WTC11 (cell line): ENCODE results near the gene PIEZO1. TPM values are rescaled to one million over a fixed set of nuclear protein-coding genes. Genes with fewer than 3 reads are reported as not detected.

Source experiments
- ATAC-seq: fragments of 200-7000 bp; cut with Tn5 transposase; 2 replicates; pipeline ENCODE4 v1.10.0; 2021; ENCODE audit warnings: mild to moderate bottlenecking, moderate library complexity
- CTCF ChIA-PET: fragments of 300-600 bp; sonication (Branson Sonifier 250); formaldehyde crosslinking; loops from one replicate; lab custom pipeline; 2021; ENCODE audit warnings: antibody characterized with exemption; lab: Charles Lee
- POLR2A ChIA-PET: fragments of 350-600 bp; sonication (Branson Sonifier 250); formaldehyde crosslinking; loops from one replicate; lab custom pipeline; 2021; ENCODE audit warnings: antibody characterized with exemption; lab: Charles Lee
- DNase-seq: peaks from one replicate; pipeline ENCODE4 v3.0.0; 2021; ENCODE audit warnings: low spot score
- H3K27ac Mint-ChIP-seq: 2 replicates; pipeline ENCODE4 v1.8.0; 2021; ENCODE audit warnings: mixed read lengths
- H3K27me3 Mint-ChIP-seq: 2 replicates; pipeline ENCODE4 v1.8.0; 2021; ENCODE audit warnings: low read depth, mild to moderate bottlenecking, moderate library complexity, mixed read lengths
- H3K36me3 Mint-ChIP-seq: 2 replicates; pipeline ENCODE4 v1.8.0; 2021; ENCODE audit warnings: mixed read lengths
- H3K4me1 Mint-ChIP-seq: 2 replicates; pipeline ENCODE4 v1.8.0; 2022; ENCODE audit warnings: mixed read lengths
- H3K4me3 Mint-ChIP-seq: 2 replicates; pipeline ENCODE4 v1.8.0; 2021; ENCODE audit warnings: mild to moderate bottlenecking, moderate library complexity, mixed read lengths
- H3K9me3 Mint-ChIP-seq: 2 replicates; pipeline ENCODE4 v1.8.0; 2021; ENCODE audit warnings: mixed read lengths
- ATF1 ChIP-seq: sonication (generic); formaldehyde crosslinking; IDR thresholded peaks from 2 replicates; pipeline ENCODE4 v1.8.1; 2023; ENCODE audit warnings: mild to moderate bottlenecking, moderate library complexity, missing genetic modification reagents
- CREM ChIP-seq: sonication (generic); formaldehyde crosslinking; IDR thresholded peaks from 2 replicates; pipeline ENCODE4 v1.8.1; 2022; ENCODE audit warnings: mild to moderate bottlenecking, missing genetic modification reagents, moderate library complexity
- FOXJ3 ChIP-seq: sonication (generic); formaldehyde crosslinking; IDR thresholded peaks from 2 replicates; pipeline ENCODE4 v1.9.0; 2021; ENCODE audit warnings: missing genetic modification reagents, mild to moderate bottlenecking, borderline replicate concordance
- FOXK1 ChIP-seq: sonication (generic); formaldehyde crosslinking; IDR thresholded peaks from 2 replicates; pipeline ENCODE4 v1.8.0; 2022; ENCODE audit warnings: mild to moderate bottlenecking, moderate library complexity, missing genetic modification reagents
- GABPB1 ChIP-seq: sonication (generic); formaldehyde crosslinking; IDR thresholded peaks from 2 replicates; pipeline ENCODE4 v1.8.1; 2023; ENCODE audit warnings: mild to moderate bottlenecking, missing genetic modification reagents
- JUN ChIP-seq: sonication (generic); formaldehyde crosslinking; IDR thresholded peaks from 2 replicates; pipeline ENCODE4 v1.8.0; 2023; ENCODE audit warnings: mild to moderate bottlenecking, missing genetic modification reagents
- NFYB ChIP-seq: sonication (generic); formaldehyde crosslinking; conservative IDR thresholded peaks from 2 replicates; pipeline ENCODE4 v1.8.0; 2022; ENCODE audit warnings: low read depth, missing genetic modification reagents
- NR2C2 ChIP-seq: sonication (generic); formaldehyde crosslinking; IDR thresholded peaks from 2 replicates; pipeline ENCODE4 v1.8.0; 2022; ENCODE audit warnings: mild to moderate bottlenecking, missing genetic modification reagents
- NR3C1 ChIP-seq: sonication (generic); formaldehyde crosslinking; conservative IDR thresholded peaks from 2 replicates; pipeline ENCODE4 v1.8.1; 2023; ENCODE audit warnings: low read depth, mild to moderate bottlenecking, missing genetic modification reagents
- RELA ChIP-seq: sonication (generic); formaldehyde crosslinking; IDR thresholded peaks from 2 replicates; pipeline ENCODE4 v1.8.1; 2022; ENCODE audit warnings: missing genetic modification reagents, mild to moderate bottlenecking, borderline replicate concordance
- TP53 ChIP-seq: sonication (generic); formaldehyde crosslinking; IDR thresholded peaks from 2 replicates; pipeline ENCODE4 v1.8.1; 2023; ENCODE audit warnings: mild to moderate bottlenecking, missing genetic modification reagents
- ZNF121 ChIP-seq: sonication (generic); formaldehyde crosslinking; IDR thresholded peaks from 2 replicates; pipeline ENCODE4 v1.8.0; 2023; ENCODE audit warnings: missing genetic modification reagents
- ZNF416 ChIP-seq: fragments of 250-450 bp; sonication (Bioruptor Pico); IDR thresholded peaks from 2 replicates; pipeline ENCODE4 v1.9.0; 2021; ENCODE audit warnings: mild to moderate bottlenecking, inconsistent platforms
- total RNA-seq: library from RNA; stranded (reverse); gene quantifications from 3 replicates; pipeline ENCODE4 v1.2.3, GENCODE V29; 2021
- TF ChIP-seq, protein P1 (sequence below): sonication (generic); formaldehyde crosslinking; IDR thresholded peaks from 2 replicates; pipeline ENCODE4 v1.8.0; 2022; ENCODE audit warnings: missing genetic modification reagents
- TF ChIP-seq, protein P2 (sequence below): sonication (generic); formaldehyde crosslinking; IDR thresholded peaks from 2 replicates; pipeline ENCODE4 v1.8.0; 2022; ENCODE audit warnings: mild to moderate bottlenecking, missing genetic modification reagents
- TF ChIP-seq, protein P3 (sequence below): fragments of 250-450 bp; sonication (Bioruptor Pico); IDR thresholded peaks from 2 replicates; pipeline ENCODE4 v2.1.2; 2022; ENCODE audit warnings: mild to moderate bottlenecking, moderate library complexity
- TF ChIP-seq, protein P4 (sequence below): fragments of 200-600 bp; IDR thresholded peaks from 2 replicates; pipeline ENCODE4 v1.8.0; 2022; ENCODE audit warnings: antibody characterized with exemption
- TF ChIP-seq, protein P5 (sequence below): sonication (generic); formaldehyde crosslinking; IDR thresholded peaks from 2 replicates; pipeline ENCODE4 v1.8.1; 2022; ENCODE audit warnings: missing genetic modification reagents, borderline replicate concordance
- TF ChIP-seq, protein P6 (sequence below): sonication (generic); formaldehyde crosslinking; IDR thresholded peaks from 2 replicates; pipeline ENCODE4 v1.8.0; 2023; ENCODE audit warnings: mild to moderate bottlenecking, missing genetic modification reagents

The PIEZO1 gene
- total RNA-seq, 1 experiment from 2014 or later: 71.3 TPM

DNA sequence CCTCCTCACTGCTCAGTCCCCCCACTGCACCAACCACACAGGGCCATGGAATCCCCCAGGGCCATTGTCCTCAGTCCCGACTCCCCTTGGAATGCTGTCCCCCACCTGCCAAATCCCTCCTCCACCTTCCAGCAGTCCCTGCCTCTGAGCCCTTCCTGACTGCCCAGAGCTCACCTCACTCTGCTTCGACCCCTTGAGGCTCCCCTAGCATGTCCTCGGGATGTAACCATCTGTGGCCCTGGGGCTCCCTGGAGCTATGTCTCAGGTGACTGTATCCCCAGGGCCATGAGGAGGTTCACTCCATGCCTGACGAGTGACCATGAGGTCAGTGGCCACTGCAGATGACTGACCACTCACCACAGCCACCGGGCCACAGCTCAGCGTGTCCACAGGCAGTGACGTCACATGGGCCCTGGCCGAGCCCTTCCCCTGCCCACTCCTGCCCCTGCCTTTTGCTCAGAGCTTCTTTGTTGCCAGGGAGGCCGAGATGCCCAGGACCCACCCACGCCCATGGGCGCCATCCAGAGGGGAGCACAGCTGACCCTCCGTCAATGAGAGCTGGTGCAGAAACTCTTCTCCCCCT, 7.7 kb upstream of the PIEZO1 start:
- Mint-ChIP-seq H3K4me1 (peaks cover 20% of the 10 kb centered on the region), H3K9me3 (no peaks in the 10 kb centered on the region), H3K27ac (no peak overlapping the region), H3K4me3 (no peak overlapping the region), H3K27me3 (no peaks in the 10 kb centered on the region), H3K36me3 (no peaks in the 10 kb centered on the region)
- DNase-seq (no peak), ATAC-seq (no peak)
- POLR2A ChIA-PET: interaction anchor here (1.2 to 1.6 kb wide), 2 partner anchors 11 to 13 kb away, joined by 3 to 5 read pairs; no protein-coding TSS in a partner anchor
- CTCF ChIA-PET: interaction anchor here (0.9 to 1.9 kb wide), 9 partner anchors 9 to 400 kb away, joined by 3 to 9 read pairs (median 4); no protein-coding TSS in a partner anchor
- no peak for TF ChIP-seq ZNF416 (CRISPR knock-in tag)
- TF ChIP-seq GABPB1: no peak
- TF ChIP-seq, protein P1, sequence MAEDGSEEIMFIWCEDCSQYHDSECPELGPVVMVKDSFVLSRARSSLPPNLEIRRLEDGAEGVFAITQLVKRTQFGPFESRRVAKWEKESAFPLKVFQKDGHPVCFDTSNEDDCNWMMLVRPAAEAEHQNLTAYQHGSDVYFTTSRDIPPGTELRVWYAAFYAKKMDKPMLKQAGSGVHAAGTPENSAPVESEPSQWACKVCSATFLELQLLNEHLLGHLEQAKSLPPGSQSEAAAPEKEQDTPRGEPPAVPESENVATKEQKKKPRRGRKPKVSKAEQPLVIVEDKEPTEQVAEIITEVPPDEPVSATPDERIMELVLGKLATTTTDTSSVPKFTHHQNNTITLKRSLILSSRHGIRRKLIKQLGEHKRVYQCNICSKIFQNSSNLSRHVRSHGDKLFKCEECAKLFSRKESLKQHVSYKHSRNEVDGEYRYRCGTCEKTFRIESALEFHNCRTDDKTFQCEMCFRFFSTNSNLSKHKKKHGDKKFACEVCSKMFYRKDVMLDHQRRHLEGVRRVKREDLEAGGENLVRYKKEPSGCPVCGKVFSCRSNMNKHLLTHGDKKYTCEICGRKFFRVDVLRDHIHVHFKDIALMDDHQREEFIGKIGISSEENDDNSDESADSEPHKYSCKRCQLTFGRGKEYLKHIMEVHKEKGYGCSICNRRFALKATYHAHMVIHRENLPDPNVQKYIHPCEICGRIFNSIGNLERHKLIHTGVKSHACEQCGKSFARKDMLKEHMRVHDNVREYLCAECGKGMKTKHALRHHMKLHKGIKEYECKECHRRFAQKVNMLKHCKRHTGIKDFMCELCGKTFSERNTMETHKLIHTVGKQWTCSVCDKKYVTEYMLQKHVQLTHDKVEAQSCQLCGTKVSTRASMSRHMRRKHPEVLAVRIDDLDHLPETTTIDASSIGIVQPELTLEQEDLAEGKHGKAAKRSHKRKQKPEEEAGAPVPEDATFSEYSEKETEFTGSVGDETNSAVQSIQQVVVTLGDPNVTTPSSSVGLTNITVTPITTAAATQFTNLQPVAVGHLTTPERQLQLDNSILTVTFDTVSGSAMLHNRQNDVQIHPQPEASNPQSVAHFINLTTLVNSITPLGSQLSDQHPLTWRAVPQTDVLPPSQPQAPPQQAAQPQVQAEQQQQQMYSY: no peak
- TF ChIP-seq ATF1 (CRISPR knock-in tag): no peak
- TF ChIP-seq ZNF121: no peak
- TF ChIP-seq NR3C1 (CRISPR knock-in tag): no peak
- no peak for TF ChIP-seq FOXK1 (CRISPR knock-in tag)
- no peak for TF ChIP-seq RELA
- TF ChIP-seq FOXJ3 (CRISPR knock-in tag): no peak
- TF ChIP-seq NFYB: no peak
- TF ChIP-seq, protein P2, sequence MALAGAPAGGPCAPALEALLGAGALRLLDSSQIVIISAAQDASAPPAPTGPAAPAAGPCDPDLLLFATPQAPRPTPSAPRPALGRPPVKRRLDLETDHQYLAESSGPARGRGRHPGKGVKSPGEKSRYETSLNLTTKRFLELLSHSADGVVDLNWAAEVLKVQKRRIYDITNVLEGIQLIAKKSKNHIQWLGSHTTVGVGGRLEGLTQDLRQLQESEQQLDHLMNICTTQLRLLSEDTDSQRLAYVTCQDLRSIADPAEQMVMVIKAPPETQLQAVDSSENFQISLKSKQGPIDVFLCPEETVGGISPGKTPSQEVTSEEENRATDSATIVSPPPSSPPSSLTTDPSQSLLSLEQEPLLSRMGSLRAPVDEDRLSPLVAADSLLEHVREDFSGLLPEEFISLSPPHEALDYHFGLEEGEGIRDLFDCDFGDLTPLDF: no peak
- TF ChIP-seq TP53 (CRISPR knock-in tag): no peak
- no peak for TF ChIP-seq CREM (CRISPR knock-in tag)
- TF ChIP-seq, protein P3, sequence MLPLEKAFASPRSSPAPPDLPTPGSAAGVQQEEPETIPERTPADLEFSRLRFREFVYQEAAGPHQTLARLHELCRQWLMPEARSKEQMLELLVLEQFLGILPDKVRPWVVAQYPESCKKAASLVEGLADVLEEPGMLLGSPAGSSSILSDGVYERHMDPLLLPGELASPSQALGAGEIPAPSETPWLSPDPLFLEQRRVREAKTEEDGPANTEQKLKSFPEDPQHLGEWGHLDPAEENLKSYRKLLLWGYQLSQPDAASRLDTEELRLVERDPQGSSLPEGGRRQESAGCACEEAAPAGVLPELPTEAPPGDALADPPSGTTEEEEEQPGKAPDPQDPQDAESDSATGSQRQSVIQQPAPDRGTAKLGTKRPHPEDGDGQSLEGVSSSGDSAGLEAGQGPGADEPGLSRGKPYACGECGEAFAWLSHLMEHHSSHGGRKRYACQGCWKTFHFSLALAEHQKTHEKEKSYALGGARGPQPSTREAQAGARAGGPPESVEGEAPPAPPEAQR (CRISPR knock-in tag): no peak
- no peak for TF ChIP-seq JUN
- TF ChIP-seq, protein P4, sequence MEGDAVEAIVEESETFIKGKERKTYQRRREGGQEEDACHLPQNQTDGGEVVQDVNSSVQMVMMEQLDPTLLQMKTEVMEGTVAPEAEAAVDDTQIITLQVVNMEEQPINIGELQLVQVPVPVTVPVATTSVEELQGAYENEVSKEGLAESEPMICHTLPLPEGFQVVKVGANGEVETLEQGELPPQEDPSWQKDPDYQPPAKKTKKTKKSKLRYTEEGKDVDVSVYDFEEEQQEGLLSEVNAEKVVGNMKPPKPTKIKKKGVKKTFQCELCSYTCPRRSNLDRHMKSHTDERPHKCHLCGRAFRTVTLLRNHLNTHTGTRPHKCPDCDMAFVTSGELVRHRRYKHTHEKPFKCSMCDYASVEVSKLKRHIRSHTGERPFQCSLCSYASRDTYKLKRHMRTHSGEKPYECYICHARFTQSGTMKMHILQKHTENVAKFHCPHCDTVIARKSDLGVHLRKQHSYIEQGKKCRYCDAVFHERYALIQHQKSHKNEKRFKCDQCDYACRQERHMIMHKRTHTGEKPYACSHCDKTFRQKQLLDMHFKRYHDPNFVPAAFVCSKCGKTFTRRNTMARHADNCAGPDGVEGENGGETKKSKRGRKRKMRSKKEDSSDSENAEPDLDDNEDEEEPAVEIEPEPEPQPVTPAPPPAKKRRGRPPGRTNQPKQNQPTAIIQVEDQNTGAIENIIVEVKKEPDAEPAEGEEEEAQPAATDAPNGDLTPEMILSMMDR: no peak
- TF ChIP-seq, protein P5, sequence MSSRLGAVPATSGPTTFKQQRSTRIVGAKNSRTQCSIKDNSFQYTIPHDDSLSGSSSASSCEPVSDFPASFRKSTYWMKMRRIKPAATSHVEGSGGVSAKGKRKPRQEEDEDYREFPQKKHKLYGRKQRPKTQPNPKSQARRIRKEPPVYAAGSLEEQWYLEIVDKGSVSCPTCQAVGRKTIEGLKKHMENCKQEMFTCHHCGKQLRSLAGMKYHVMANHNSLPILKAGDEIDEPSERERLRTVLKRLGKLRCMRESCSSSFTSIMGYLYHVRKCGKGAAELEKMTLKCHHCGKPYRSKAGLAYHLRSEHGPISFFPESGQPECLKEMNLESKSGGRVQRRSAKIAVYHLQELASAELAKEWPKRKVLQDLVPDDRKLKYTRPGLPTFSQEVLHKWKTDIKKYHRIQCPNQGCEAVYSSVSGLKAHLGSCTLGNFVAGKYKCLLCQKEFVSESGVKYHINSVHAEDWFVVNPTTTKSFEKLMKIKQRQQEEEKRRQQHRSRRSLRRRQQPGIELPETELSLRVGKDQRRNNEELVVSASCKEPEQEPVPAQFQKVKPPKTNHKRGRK (CRISPR knock-in tag): no peak
- no peak for TF ChIP-seq NR2C2 (CRISPR knock-in tag)
- TF ChIP-seq, protein P6, sequence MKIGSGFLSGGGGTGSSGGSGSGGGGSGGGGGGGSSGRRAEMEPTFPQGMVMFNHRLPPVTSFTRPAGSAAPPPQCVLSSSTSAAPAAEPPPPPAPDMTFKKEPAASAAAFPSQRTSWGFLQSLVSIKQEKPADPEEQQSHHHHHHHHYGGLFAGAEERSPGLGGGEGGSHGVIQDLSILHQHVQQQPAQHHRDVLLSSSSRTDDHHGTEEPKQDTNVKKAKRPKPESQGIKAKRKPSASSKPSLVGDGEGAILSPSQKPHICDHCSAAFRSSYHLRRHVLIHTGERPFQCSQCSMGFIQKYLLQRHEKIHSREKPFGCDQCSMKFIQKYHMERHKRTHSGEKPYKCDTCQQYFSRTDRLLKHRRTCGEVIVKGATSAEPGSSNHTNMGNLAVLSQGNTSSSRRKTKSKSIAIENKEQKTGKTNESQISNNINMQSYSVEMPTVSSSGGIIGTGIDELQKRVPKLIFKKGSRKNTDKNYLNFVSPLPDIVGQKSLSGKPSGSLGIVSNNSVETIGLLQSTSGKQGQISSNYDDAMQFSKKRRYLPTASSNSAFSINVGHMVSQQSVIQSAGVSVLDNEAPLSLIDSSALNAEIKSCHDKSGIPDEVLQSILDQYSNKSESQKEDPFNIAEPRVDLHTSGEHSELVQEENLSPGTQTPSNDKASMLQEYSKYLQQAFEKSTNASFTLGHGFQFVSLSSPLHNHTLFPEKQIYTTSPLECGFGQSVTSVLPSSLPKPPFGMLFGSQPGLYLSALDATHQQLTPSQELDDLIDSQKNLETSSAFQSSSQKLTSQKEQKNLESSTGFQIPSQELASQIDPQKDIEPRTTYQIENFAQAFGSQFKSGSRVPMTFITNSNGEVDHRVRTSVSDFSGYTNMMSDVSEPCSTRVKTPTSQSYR (CRISPR knock-in tag): no peak
